ENCODE data around the gene NFKBIE.
A peak's percentile ranks its signal among the peaks of the same experiment; 100 is the strongest.

Gene NFKBIE

GRCh38 chr6:44272529-44272928 lies 7.2 kb upstream of the NFKBIE start:
- no peak for DNase-seq

- DNase-seq: no peak
Observed at GRCh38 chr6:44271914-44272313, 6.6 kb upstream of the NFKBIE start.

GRCh38 chr6:44271406-44271723 lies 6.0 kb upstream of the NFKBIE start:
- no peak for DNase-seq

GRCh38 chr6:44270526-44271405 lies 5.4 kb upstream of the NFKBIE start:
- DNase-seq: no peak

- DNase-seq: no peak
Observed at GRCh38 chr6:44269921-44270525, 4.7 kb upstream of the NFKBIE start, which contains the start of gene TMEM151B. TSS of gene TMEM151B (plus strand) at chr6:44270450. CDS start at chr6:44270743, 293 bp downstream.

GRCh38 chr6:44269178-44269920 lies 4.0 kb upstream of the NFKBIE start:
- DNase-seq: no peak

GRCh38 chr6:44268095-44268628 lies 2.8 kb upstream of the NFKBIE start:
- DNase-seq: peak; percentile 63

GRCh38 chr6:44267252-44267651 lies 1.9 kb upstream of the NFKBIE start:
- DNase-seq: no peak

- DNase-seq: no peak
Observed at GRCh38 chr6:44266347-44266746, 996 bp upstream of the NFKBIE start.

GRCh38 chr6:44265722-44266233 lies 427 bp upstream of the NFKBIE start:
- no peak for DNase-seq

GRCh38 chr6:44264154-44265006 lies 971 bp downstream of the NFKBIE start:
- peak; percentile 37 for DNase-seq

- peak; percentile 56 for DNase-seq
Observed at GRCh38 chr6:44263354-44264100, 1.8 kb downstream of the NFKBIE start.

- DNase-seq: no peak
Observed at GRCh38 chr6:44262467-44263353, 2.6 kb downstream of the NFKBIE start.

GRCh38 chr6:44261581-44261980 lies 3.8 kb downstream of the NFKBIE start:
- DNase-seq: no peak

- no peak for DNase-seq
Observed at GRCh38 chr6:44260451-44261297, 4.7 kb downstream of the NFKBIE start.

GRCh38 chr6:44260011-44260410 lies 5.3 kb downstream of the NFKBIE start:
- DNase-seq: no peak

- no peak for DNase-seq
Observed at GRCh38 chr6:44258921-44259320, 6.4 kb downstream of the NFKBIE start.

GRCh38 chr6:44258325-44258863 lies 7.0 kb downstream of the NFKBIE start:
- DNase-seq: no peak

GRCh38 chr6:44257753-44258324 lies 7.5 kb downstream of the NFKBIE start:
- DNase-seq: no peak
